HEK293T (cell line): ENCODE results near the gene KIF5A.

Experiments
- ARNT ChIP-seq: fragments of 450-650 bp; IDR thresholded peaks from 2 replicates; pipeline ENCODE4 v1.6.1; 2017; ENCODE audit warnings: mild to moderate bottlenecking
- BHLHE40 ChIP-seq: fragments of 450-650 bp; IDR thresholded peaks from 2 replicates; pipeline ENCODE4 v1.6.1; 2016; ENCODE audit warnings: mild to moderate bottlenecking, moderate library complexity, borderline replicate concordance
- CTBP1 ChIP-seq: fragments of 450-650 bp; IDR thresholded peaks from 2 replicates; pipeline ENCODE4 v1.6.1; 2016; ENCODE audit warnings: borderline replicate concordance
- ELF4 ChIP-seq: fragments of 450-650 bp; IDR thresholded peaks from 2 replicates; pipeline ENCODE4 v1.6.1; 2017; ENCODE audit warnings: antibody characterized with exemption
- FOXK2 ChIP-seq: fragments of 450-650 bp; IDR thresholded peaks from 2 replicates; pipeline ENCODE4 v1.6.1; 2016; ENCODE audit warnings: mild to moderate bottlenecking
- FOXM1 ChIP-seq: fragments of 450-650 bp; IDR thresholded peaks from 2 replicates; pipeline ENCODE4 v1.6.1; 2017; ENCODE audit warnings: mild to moderate bottlenecking, borderline replicate concordance
- L3MBTL2 ChIP-seq: fragments of 450-650 bp; conservative IDR thresholded peaks from 2 replicates; pipeline ENCODE4 v1.6.1; 2016; ENCODE audit warnings: mild to moderate bottlenecking
- LEF1 ChIP-seq: fragments of 450-650 bp; IDR thresholded peaks from 2 replicates; pipeline ENCODE4 v1.6.1; 2017; ENCODE audit warnings: mild to moderate bottlenecking, borderline replicate concordance
- NFRKB ChIP-seq: fragments of 450-650 bp; IDR thresholded peaks from 2 replicates; pipeline ENCODE4 v1.6.1; 2016; ENCODE audit warnings: mild to moderate bottlenecking, moderate library complexity
- PKNOX1 ChIP-seq: fragments of 450-650 bp; IDR thresholded peaks from 2 replicates; pipeline ENCODE4 v1.6.1; 2016
- SP1 ChIP-seq: fragments of 450-650 bp; IDR thresholded peaks from 2 replicates; pipeline ENCODE4 v1.6.1; 2017
- SUZ12 ChIP-seq: fragments of 450-650 bp; IDR thresholded peaks from 2 replicates; pipeline ENCODE4 v1.6.1; 2016; ENCODE audit warnings: mild to moderate bottlenecking
- TARDBP ChIP-seq: fragments of 450-650 bp; IDR thresholded peaks from 2 replicates; pipeline ENCODE4 v1.6.1; 2016

GRCh38 chr12:57626111-57626920 is 76.5 kb downstream of the KIF5A start:
- no peak for TF ChIP-seq NFRKB
- TF ChIP-seq ARNT: no peak
- TF ChIP-seq SP1: no peak
- TF ChIP-seq ELF4: no peak
- TF ChIP-seq FOXK2: no peak
- no peak for TF ChIP-seq PKNOX1
- TF ChIP-seq CTBP1: no peak
- TF ChIP-seq BHLHE40: no peak
- no peak for TF ChIP-seq FOXM1
- TF ChIP-seq LEF1: no peak
- TF ChIP-seq L3MBTL2: no peak
- TF ChIP-seq TARDBP: no peak
- no peak for TF ChIP-seq SUZ12
